Fibroblast of villous mesenchyme (primary cell): ENCODE results near the gene SCAANT1. TPM values are rescaled to one million over a fixed set of nuclear protein-coding genes. Genes with fewer than 3 reads are reported as not detected.

Experiments used
- DNase-seq: peaks from one replicate; pipeline ENCODE4 v3.0.0-alpha.2; 2010; ENCODE audit warnings: low read depth
- H3K4me3 ChIP-seq: 2 replicates; pipeline ENCODE4 v1.5.1; 2011; ENCODE audit warnings: low read depth, mild to moderate bottlenecking, low read length
- total RNA-seq: library from RNA; depleted of rRNA; stranded (reverse); fragments of >200 nt; gene quantifications from 2 replicates; pipeline ENCODE4 v1.2.3, GENCODE V29; 2012
- TF ChIP-seq, protein P1 (sequence below): IDR thresholded peaks from 2 replicates; pipeline ENCODE4 v1.5.1; 2012; ENCODE audit warnings: low read depth, mild to moderate bottlenecking, low read length; ENCODE audit not compliant: insufficient read depth

The SCAANT1 gene
- total RNA-seq, 1 donor, result not detected

DNA sequence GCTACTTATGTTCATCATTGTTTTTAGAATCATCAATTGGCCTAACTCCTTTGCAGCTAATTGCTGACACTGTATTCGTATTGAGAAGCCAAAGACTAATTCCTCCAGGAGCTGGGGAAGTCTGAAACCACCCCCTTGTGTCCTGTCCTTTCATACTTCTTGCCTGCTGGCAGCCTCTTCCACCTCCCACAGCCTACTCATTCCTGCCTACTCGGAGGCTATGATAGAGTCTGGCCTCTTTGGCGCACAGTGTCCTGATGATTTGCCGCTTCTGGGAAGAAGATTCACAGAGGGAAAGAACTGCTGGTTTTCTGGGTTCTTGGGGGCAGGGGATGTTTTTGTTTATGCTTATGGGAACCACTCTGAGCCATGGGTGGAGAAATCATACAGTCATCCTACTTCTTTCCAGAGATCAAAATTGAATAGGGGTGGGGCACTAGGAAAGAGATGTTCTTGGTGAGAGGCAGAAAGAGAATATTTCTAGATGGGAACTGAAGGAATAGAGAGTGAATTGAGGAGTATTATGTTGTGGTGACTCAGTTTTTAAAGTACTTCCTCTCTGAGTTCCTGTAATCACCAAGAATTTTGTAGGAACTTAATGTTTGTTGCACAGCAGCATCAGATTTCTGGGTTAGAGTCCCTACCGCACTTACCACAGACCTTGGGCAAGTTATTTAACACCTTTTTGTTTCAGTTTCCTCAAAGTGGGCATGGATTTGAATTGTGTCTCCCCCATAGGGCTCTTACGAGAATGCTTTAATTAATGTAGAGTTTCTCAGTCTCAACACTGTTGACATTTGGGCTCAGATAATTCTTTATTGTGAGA lies 22.1 kb upstream of the SCAANT1 start:
- TF ChIP-seq, protein P1, sequence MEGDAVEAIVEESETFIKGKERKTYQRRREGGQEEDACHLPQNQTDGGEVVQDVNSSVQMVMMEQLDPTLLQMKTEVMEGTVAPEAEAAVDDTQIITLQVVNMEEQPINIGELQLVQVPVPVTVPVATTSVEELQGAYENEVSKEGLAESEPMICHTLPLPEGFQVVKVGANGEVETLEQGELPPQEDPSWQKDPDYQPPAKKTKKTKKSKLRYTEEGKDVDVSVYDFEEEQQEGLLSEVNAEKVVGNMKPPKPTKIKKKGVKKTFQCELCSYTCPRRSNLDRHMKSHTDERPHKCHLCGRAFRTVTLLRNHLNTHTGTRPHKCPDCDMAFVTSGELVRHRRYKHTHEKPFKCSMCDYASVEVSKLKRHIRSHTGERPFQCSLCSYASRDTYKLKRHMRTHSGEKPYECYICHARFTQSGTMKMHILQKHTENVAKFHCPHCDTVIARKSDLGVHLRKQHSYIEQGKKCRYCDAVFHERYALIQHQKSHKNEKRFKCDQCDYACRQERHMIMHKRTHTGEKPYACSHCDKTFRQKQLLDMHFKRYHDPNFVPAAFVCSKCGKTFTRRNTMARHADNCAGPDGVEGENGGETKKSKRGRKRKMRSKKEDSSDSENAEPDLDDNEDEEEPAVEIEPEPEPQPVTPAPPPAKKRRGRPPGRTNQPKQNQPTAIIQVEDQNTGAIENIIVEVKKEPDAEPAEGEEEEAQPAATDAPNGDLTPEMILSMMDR, result no peak
- no peak overlapping the region for H3K4me3 ChIP-seq
- DNase-seq, result no peak

DNA sequence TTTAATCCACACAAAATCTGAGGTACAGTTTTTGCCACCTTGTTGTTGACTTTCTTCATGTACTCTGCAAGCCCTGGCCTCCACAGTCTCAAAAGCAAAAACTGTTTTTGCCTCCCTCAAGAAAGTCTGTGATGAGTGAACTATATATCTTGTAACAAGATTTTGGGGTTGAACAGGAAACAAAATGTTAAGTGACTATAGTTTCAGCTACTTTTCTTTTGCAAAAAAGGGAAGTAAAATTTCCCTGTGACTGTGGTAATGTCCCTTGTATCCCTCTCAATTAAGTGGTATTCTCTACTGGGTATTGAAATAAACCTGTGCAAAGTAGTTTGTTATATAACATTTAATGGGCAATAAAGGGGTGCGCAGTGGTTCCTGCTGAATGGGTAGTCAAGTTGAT lies 21.3 kb upstream of the SCAANT1 start:
- DNase-seq, result no peak
- H3K4me3 ChIP-seq, result no peak overlapping the region
- TF ChIP-seq, protein P1, result no peak

GRCh38 chr3:63932509-63933212 lies 20.5 kb upstream of the SCAANT1 start:
- H3K4me3 ChIP-seq, result no peak overlapping the region
- TF ChIP-seq, protein P1, result no peak
- DNase-seq, result no peak

GRCh38 chr3:63931290-63931689 lies 19.1 kb upstream of the SCAANT1 start:
- no peak for DNase-seq

DNA sequence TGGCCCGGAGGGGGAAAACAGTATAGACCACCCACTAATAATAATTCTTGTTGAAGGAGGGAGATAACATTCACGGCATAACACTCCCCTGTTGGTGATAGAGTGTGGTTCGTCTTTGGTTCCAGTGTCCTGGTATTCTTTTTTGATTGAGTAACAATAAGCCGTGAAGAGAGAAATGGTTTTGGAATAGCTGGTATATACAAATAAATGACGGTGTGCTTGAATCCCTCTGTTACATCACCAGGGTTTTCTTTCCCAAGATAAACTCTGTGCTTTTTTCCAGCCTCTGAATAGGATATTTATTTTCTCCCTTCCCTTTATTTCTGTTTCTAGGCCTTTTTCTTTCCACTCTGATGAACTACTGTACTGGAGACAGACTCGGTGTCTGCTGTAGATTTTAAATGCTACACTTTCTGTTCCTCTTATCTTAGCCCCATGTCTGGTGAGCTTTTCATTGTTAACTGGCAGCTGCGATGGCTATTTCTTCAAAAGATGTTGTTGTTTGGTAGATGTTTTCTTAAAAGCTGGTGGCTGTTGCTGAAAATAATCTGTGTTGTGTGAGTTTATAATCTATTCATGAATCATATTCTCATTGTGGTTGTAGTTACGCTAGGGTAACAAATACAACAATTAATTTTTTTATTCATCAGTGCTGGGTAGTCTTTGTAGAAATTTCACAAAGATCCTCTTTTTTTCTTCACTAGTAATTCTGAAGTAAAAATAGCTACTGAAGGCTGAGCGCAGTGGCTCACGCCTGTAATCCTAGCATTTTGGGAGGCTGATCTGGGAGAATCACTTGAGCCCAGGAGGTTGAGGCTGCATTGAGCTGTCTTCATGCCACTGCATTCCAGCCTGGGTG lies 15.5 kb upstream of the SCAANT1 start:
- H3K4me3 ChIP-seq, result no peak overlapping the region
- TF ChIP-seq, protein P1, result no peak
- no peak for DNase-seq

More at GRCh38 chr3:63931290-63931689, 19.1 kb upstream of the SCAANT1 start:
- no peak overlapping the region for H3K4me3 ChIP-seq
- TF ChIP-seq, protein P1, result no peak

DNA sequence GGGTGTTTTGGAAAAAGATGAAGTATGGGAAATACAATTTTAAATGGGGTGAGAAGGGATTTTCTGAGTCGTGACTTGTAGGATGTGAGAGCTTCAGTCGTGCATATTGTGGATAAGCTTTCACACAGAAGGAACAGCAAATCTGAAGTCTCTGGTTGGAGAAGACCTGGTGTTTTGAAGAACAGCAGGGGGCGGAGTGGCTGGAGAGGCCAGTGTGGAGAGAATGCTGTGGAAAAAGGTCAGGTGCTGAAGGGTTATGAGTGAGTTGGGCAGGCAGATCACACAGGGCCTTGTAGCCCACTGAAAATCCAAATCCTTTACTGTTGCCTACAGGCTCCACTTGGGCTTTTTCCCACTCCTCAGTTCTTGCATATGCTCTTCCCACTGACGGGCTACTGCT lies 14.1 kb upstream of the SCAANT1 start:
- DNase-seq, result no peak
- TF ChIP-seq, protein P1, result no peak
- H3K4me3 ChIP-seq, result no peak overlapping the region
